GM12878 (cell line): ENCODE measurements around the gene OR14J1.

Experiments used
- CHD2 ChIP-seq: IDR thresholded peaks from 2 replicates; pipeline ENCODE4 v1.6.1; 2011; ENCODE audit warnings: low read depth, low read length, improper control_type of control experiment, borderline replicate concordance
- CREB1 ChIP-seq: IDR thresholded peaks from 2 replicates; pipeline ENCODE4 v1.6.1; 2012; ENCODE audit warnings: low read depth, mild to moderate bottlenecking, inconsistent platforms
- CTCF ChIP-seq, 3 experiments: IDR thresholded peaks in 2 of 3; conservative IDR thresholded peaks in 1 of 3; 2 replicates each; pipeline ENCODE4 v1.5.1; 2011; ENCODE audit warnings: low read depth in 3 of 3, low read length in 3 of 3, mild to moderate bottlenecking in 3 of 3, control low read depth in 2 of 3, moderate library complexity in 2 of 3, inconsistent platforms in 1 of 3, mixed read lengths in 1 of 3; ENCODE audit not compliant: control insufficient read depth in 2 of 3, insufficient read depth in 1 of 3; ENCODE audit errors: extremely low read depth in 1 of 3
- E2F8 ChIP-seq: fragments of 450-650 bp; IDR thresholded peaks from 2 replicates; pipeline ENCODE4 v1.6.1; 2018; ENCODE audit warnings: mild to moderate bottlenecking, low read depth, moderate library complexity; ENCODE audit not compliant: partially characterized antibody
- JUNB ChIP-seq: IDR thresholded peaks from 2 replicates; pipeline ENCODE4 v1.6.1; 2016; ENCODE audit warnings: antibody characterized with exemption, mild to moderate bottlenecking
- MEF2A ChIP-seq: IDR thresholded peaks from 2 replicates; pipeline ENCODE4 v1.6.1; 2011; ENCODE audit warnings: low read depth, mild to moderate bottlenecking, low read length, moderate library complexity; ENCODE audit not compliant: insufficient read depth
- PKNOX1 ChIP-seq: fragments of 450-650 bp; IDR thresholded peaks from 2 replicates; pipeline ENCODE4 v1.6.1; 2016; ENCODE audit warnings: mild to moderate bottlenecking
- POLR2AphosphoS5 ChIP-seq: IDR thresholded peaks from 2 replicates; pipeline ENCODE4 v1.6.1; 2011; ENCODE audit warnings: mild to moderate bottlenecking, low read length, inconsistent platforms
- SIN3A ChIP-seq: IDR thresholded peaks from 2 replicates; pipeline ENCODE4 v1.6.1; 2012; ENCODE audit warnings: low read depth, low read length, improper control_type of control experiment
- SP1 ChIP-seq: IDR thresholded peaks from one replicate; pipeline ENCODE4 v1.6.1; 2011; ENCODE audit warnings: low read depth, low read length
- SUZ12 ChIP-seq: fragments of 200-600 bp; sonication (generic); IDR thresholded peaks from one replicate; pipeline ENCODE4 v1.6.1; 2018; ENCODE audit warnings: antibody characterized with exemption, mild to moderate bottlenecking; ENCODE audit not compliant: unreplicated experiment
- USF2 ChIP-seq: IDR thresholded peaks from 2 replicates; pipeline ENCODE4 v1.6.1; 2011; ENCODE audit warnings: low read depth, low read length, improper control_type of control experiment, borderline replicate concordance

- TF ChIP-seq USF2 (no peak), CREB1 (no peak), PKNOX1 (no peak), CTCF (IDR thresholded peaks at IDR 0.05 in 2 of 3, conservative IDR thresholded peaks at IDR 0.05 in 1 of 3; ENCODE audit: control insufficient read depth in 2 of 3, extremely low read depth in 1 of 3, insufficient read depth in 1 of 3, low read depth in 3 of 3, low read length in 3 of 3) (no peak), MEF2A (no peak), SIN3A (no peak), E2F8 (no peak), JUNB (no peak), POLR2AphosphoS5 (no peak), SP1 (no peak), SUZ12 (no peak), CHD2 (no peak)
Measured at GRCh38 chr6:29295623-29296022, 5.9 kb upstream of the OR14J1 start.
